Panc1 (cell line): ENCODE measurements around the gene C2CD2. TPM values are rescaled to one million over a fixed set of nuclear protein-coding genes. Genes with fewer than 3 reads are reported as not detected.

Experiments used
- ATAC-seq: fragments of 200-7000 bp; cut with Tn5 transposase; 2 replicates; pipeline ENCODE4 v1.9.1; 2020; ENCODE audit warnings: mild to moderate bottlenecking, moderate library complexity
- BruUV-seq: library from RNA; stranded (reverse); fragments of 400-500 nt; replicated peaks from 2 replicates; lab custom pipeline; 2021; lab: Mats Ljungman, UMichigan
- CTCF ChIA-PET: fragments of 300-600 bp; sonication (Branson Sonifier 250); formaldehyde crosslinking; loops from one replicate; lab custom pipeline; 2022; ENCODE audit warnings: antibody characterized with exemption; lab: Charles Lee
- POLR2A ChIA-PET: fragments of 300-600 bp; sonication (Branson Sonifier 250); formaldehyde crosslinking; loops from one replicate; lab custom pipeline; 2022; ENCODE audit warnings: antibody characterized with exemption; lab: Charles Lee
- DNase-seq: peaks from one replicate; pipeline ENCODE4 v3.0.0-alpha.2; 2010; ENCODE audit warnings: low read depth, low spot score
- H3K27ac ChIP-seq: 2 replicates; pipeline ENCODE4 v1.5.1; 2011; ENCODE audit warnings: mild to moderate bottlenecking, low read length, inconsistent platforms
- H3K27me3 ChIP-seq: fragments of 200-500 bp; sonication (Bioruptor generic); 2 replicates; pipeline ENCODE4 v1.6.0; 2014; ENCODE audit warnings: low read length, inconsistent platforms; ENCODE audit not compliant: control insufficient read depth, insufficient read depth
- H3K36me3 ChIP-seq: fragments of 200-500 bp; sonication (Bioruptor generic); 2 replicates; pipeline ENCODE4 v1.5.1; 2014; ENCODE audit warnings: inconsistent platforms, mild to moderate bottlenecking, low read length, moderate library complexity; ENCODE audit not compliant: control insufficient read depth, insufficient read depth
- H3K4me1 ChIP-seq: 2 replicates; pipeline ENCODE4 v1.5.1; 2011; ENCODE audit warnings: inconsistent platforms, mild to moderate bottlenecking, low read length, moderate library complexity; ENCODE audit not compliant: control insufficient read depth, insufficient read depth
- H3K4me3 ChIP-seq, 2 experiments: 2 replicates each; pipeline ENCODE4 v1.5.1; 2011 to 2012; ENCODE audit warnings: low read depth in 2 of 2, low read length in 2 of 2, mild to moderate bottlenecking in 2 of 2, inconsistent platforms in 1 of 2, moderate library complexity in 1 of 2
- H3K9me3 ChIP-seq: fragments of 200-500 bp; sonication (Bioruptor generic); 2 replicates; pipeline ENCODE4 v1.5.1; 2014; ENCODE audit warnings: low read depth, mild to moderate bottlenecking, inconsistent platforms, low read length, moderate library complexity; ENCODE audit not compliant: control insufficient read depth, insufficient read depth
- POLR2AphosphoS5 ChIP-seq: IDR thresholded peaks from 2 replicates; pipeline ENCODE4 v1.6.1; 2012; ENCODE audit warnings: mild to moderate bottlenecking, low read depth, low read length, moderate library complexity
- SIN3A ChIP-seq: IDR thresholded peaks from 2 replicates; pipeline ENCODE4 v1.6.1; 2012; ENCODE audit warnings: low read depth, mild to moderate bottlenecking, low read length, moderate library complexity, borderline replicate concordance; ENCODE audit not compliant: insufficient read depth
- TCF7L2 ChIP-seq: IDR thresholded peaks from 2 replicates; pipeline ENCODE4 v1.6.1; 2011; ENCODE audit warnings: mild to moderate bottlenecking, low read depth, low read length, inconsistent platforms
- in situ Hi-C: cut with HindIII; loops from 2 replicates; pipeline ENCODE4 v1.10.0; 2016; ENCODE audit warnings: low sequenced_read_pairs, low pct_unique_long_range_greater_than_20kb
- intact Hi-C: fragments of 100-400 bp; cut with micrococcal nuclease; formaldehyde crosslinking; loops from one replicate; pipeline ENCODE4 v1.10.0; 2022; ENCODE audit not compliant: unreplicated experiment
- total RNA-seq: library from RNA; stranded (reverse); gene quantifications from one replicate; pipeline ENCODE4 v1.2.1, GENCODE V29; 2021; ENCODE audit not compliant: unreplicated experiment
- TF ChIP-seq, protein P1 (sequence below): fragments of 450-650 bp; IDR thresholded peaks from 2 replicates; pipeline ENCODE4 v1.5.1; 2017; ENCODE audit warnings: mild to moderate bottlenecking
- TF ChIP-seq, protein P2 (sequence below), 2 experiments: IDR thresholded peaks; 2 replicates each; pipeline ENCODE4 v1.6.1; 2011 to 2012; ENCODE audit warnings: low read depth in 2 of 2, control low read depth in 1 of 2, low read length in 1 of 2, mild to moderate bottlenecking in 1 of 2, moderate library complexity in 1 of 2; ENCODE audit not compliant: insufficient read depth in 1 of 2

Gene C2CD2
- total RNA-seq, 1 experiment from 2014 or later: 14.0 TPM

DNA sequence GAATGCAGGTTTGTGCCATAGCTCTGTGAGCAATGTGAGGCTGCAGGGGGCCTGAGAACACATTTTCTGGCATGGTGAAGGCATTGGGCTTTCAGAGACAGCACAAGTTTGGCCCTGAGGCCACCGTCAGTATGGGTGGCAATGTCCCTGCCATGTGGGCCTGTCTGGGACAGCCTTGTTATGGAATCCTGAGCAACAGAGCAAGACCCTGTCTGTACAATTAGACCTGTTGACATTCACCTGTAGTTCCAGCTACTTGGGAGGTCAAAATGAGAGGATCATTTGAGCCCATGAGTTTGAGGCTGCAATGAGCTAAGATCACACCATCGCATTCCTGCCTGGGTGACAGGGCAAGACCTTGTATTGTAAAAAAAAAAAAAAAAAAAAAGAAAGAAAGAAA lies 110.2 kb downstream of the C2CD2 start:
- DNase-seq (no peak), ATAC-seq (no peak)
- BruUV-seq: no TSS peak
- no peak overlapping the region for H3K4me3 ChIP-seq
- H3K36me3 ChIP-seq: no peaks in the 10 kb centered on the region
- ChIA-PET POLR2A (no interaction called here), CTCF (no interaction called here)
- TF ChIP-seq TCF7L2 (no peak), POLR2AphosphoS5 (no peak), SIN3A (no peak)
- TF ChIP-seq, protein P1, sequence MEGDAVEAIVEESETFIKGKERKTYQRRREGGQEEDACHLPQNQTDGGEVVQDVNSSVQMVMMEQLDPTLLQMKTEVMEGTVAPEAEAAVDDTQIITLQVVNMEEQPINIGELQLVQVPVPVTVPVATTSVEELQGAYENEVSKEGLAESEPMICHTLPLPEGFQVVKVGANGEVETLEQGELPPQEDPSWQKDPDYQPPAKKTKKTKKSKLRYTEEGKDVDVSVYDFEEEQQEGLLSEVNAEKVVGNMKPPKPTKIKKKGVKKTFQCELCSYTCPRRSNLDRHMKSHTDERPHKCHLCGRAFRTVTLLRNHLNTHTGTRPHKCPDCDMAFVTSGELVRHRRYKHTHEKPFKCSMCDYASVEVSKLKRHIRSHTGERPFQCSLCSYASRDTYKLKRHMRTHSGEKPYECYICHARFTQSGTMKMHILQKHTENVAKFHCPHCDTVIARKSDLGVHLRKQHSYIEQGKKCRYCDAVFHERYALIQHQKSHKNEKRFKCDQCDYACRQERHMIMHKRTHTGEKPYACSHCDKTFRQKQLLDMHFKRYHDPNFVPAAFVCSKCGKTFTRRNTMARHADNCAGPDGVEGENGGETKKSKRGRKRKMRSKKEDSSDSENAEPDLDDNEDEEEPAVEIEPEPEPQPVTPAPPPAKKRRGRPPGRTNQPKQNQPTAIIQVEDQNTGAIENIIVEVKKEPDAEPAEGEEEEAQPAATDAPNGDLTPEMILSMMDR: no peak
- TF ChIP-seq, protein P2, sequence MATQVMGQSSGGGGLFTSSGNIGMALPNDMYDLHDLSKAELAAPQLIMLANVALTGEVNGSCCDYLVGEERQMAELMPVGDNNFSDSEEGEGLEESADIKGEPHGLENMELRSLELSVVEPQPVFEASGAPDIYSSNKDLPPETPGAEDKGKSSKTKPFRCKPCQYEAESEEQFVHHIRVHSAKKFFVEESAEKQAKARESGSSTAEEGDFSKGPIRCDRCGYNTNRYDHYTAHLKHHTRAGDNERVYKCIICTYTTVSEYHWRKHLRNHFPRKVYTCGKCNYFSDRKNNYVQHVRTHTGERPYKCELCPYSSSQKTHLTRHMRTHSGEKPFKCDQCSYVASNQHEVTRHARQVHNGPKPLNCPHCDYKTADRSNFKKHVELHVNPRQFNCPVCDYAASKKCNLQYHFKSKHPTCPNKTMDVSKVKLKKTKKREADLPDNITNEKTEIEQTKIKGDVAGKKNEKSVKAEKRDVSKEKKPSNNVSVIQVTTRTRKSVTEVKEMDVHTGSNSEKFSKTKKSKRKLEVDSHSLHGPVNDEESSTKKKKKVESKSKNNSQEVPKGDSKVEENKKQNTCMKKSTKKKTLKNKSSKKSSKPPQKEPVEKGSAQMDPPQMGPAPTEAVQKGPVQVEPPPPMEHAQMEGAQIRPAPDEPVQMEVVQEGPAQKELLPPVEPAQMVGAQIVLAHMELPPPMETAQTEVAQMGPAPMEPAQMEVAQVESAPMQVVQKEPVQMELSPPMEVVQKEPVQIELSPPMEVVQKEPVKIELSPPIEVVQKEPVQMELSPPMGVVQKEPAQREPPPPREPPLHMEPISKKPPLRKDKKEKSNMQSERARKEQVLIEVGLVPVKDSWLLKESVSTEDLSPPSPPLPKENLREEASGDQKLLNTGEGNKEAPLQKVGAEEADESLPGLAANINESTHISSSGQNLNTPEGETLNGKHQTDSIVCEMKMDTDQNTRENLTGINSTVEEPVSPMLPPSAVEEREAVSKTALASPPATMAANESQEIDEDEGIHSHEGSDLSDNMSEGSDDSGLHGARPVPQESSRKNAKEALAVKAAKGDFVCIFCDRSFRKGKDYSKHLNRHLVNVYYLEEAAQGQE (IDR thresholded peaks at IDR 0.05; ENCODE audit: insufficient read depth in 1 of 2, low read depth in 2 of 2, low read length in 1 of 2): no peak
- intact Hi-C loops (no loop called here), in situ Hi-C loops (no loop called here)
- H3K27ac ChIP-seq: no peak overlapping the region
- H3K9me3 ChIP-seq: peaks cover 7% of the 10 kb centered on the region; the same call in 1 of the 2 replicates
- no peaks in the 10 kb centered on the region for H3K27me3 ChIP-seq
- H3K4me1 ChIP-seq: peaks cover 2% of the 10 kb centered on the region; the same call in 1 of the 2 replicates

DNA sequence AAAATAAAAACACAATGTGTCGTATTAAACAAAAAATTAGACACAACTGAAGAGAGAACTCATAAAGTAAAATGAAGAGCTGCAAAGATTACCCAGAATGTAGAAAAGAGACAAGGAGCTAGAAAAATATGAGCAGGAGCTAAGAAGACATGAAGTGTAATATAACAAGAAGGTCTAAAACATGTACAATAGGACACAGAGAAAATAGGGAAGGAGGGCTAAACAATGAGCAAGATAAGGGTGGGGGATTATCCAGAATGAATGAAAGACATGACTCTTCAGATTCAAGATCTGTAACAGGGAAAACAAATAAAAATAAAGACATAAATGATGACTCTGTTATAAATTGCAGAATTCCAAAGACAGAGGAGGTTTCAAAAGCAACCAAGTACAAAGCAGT lies 112.9 kb downstream of the C2CD2 start:
- H3K27ac ChIP-seq: no peak overlapping the region
- BruUV-seq: no TSS peak

More for the DNA sequence above, 112.9 kb downstream of the C2CD2 start:
- ATAC-seq: no peak
- no peak for TF ChIP-seq TCF7L2
- no peak for TF ChIP-seq SIN3A
- TF ChIP-seq, protein P1: no peak
- TF ChIP-seq, protein P2 (IDR thresholded peaks at IDR 0.05; ENCODE audit: insufficient read depth in 1 of 2, low read depth in 2 of 2, low read length in 1 of 2): no peak
- TF ChIP-seq POLR2AphosphoS5: no peak
- in situ Hi-C loops: no loop called here
- no peak for DNase-seq
- intact Hi-C loops: no loop called here
- POLR2A ChIA-PET: no interaction called here
- peaks cover 7% of the 10 kb centered on the region; the same call in 1 of the 2 replicates for H3K9me3 ChIP-seq
- CTCF ChIA-PET: no interaction called here
- H3K36me3 ChIP-seq: no peaks in the 10 kb centered on the region; the same call in 1 of the 2 replicates
- H3K4me1 ChIP-seq: peaks cover 2% of the 10 kb centered on the region; the same call in 1 of the 2 replicates
- no peaks in the 10 kb centered on the region for H3K27me3 ChIP-seq
- H3K4me3 ChIP-seq: no peak overlapping the region
